Activated effector memory CD4-positive, alpha-beta T cell treated with Interleukin-2 at 50 U/mL for 16 hours (primary cell): ENCODE results near the gene WFDC1.

Source experiments
- DNase-seq: peaks from one replicate; pipeline ENCODE4 v3.0.0-alpha.2; 2020

WFDC1 gene

GRCh38 chr16:84274515-84274914 lies 20.2 kb upstream of the WFDC1 start:
- DNase-seq, result no peak

DNA sequence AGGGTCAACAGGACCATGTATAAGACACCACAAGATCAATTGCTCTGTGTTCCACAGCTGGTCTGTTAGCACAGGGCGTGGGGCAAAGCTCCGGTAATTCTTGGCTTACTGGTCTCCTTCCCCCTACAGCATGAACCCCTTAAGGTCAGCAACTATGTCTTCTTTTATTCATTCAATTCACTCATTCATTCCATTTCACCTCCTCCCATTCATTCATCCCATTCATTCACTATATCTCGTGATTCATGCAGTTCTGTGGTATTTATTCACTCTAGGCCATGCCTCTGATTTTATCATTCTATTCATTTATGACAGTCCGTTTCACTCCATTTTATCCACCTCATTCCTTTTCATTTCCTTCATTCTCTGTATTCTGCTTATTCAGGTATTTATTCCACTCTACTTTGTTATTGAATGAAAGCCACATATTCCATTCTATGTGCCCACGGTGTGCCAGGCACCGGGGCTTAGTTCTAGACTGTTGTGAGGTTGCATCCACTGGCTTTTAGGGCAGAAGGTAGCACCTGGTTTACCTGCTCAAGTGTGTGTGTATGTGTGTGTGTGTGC lies 19.0 kb upstream of the WFDC1 start:
- no peak for DNase-seq

GRCh38 chr16:84277244-84277823 lies 17.3 kb upstream of the WFDC1 start:
- peak; percentile 46 for DNase-seq

DNA sequence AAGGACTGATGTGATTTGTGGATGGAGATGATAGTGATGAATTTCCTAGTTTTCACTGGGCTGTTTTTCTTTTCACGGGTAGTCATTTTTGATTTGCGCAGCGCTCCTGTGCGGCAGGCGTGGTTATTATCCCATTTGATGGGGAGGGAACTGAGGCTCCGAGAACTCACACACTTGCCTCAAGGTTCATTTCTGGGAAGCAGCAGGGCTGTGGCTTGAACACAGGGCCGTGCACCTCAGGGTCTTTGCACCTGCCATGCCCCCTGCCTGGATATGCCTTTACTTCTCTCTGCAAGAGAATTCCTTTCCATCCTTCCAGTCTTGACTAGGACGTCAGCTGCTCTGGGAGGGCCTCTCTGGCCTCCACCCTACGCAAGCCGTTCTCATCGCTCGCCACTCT lies 16.3 kb upstream of the WFDC1 start:
- no peak for DNase-seq

DNA sequence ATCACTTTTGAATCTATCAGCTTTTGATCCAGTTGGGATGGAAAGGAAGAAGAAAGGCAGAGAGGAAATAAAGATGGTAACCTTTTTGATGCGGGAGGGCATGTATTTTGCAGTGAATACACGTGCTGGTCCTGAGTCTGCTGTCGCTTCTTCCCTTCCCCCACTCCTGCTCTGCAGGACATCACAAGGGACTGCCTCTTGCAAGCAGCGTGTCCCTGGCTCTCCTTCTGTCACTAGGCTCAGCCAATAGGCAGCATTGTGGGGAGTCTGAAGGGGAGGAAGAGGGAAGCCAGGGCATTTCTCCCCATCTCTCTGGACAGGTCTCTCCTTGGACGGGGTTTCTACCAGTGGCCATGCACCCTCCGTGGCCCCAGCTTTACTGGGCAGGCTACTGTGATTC lies 15.7 kb upstream of the WFDC1 start:
- no peak for DNase-seq

DNA sequence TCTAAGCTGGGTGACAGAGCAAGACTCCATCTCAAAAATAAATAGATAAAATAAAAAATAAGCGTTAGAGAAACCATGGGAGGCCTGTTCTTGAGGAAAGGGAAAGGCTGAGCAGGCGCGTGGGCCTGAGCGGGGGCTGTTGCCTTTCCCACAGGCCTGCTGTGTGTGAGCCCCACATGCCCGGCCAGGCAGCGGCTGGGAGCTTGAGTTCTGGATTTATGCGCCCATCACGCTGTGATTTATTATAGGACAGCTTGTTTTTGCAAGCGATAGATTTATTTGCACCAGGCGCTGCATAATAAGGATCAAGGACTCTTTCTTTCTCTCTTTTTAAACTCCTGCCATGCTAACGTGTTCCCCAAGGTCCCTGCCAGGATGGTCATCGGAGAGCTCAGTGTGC lies 14.8 kb upstream of the WFDC1 start:
- no peak for DNase-seq

DNA sequence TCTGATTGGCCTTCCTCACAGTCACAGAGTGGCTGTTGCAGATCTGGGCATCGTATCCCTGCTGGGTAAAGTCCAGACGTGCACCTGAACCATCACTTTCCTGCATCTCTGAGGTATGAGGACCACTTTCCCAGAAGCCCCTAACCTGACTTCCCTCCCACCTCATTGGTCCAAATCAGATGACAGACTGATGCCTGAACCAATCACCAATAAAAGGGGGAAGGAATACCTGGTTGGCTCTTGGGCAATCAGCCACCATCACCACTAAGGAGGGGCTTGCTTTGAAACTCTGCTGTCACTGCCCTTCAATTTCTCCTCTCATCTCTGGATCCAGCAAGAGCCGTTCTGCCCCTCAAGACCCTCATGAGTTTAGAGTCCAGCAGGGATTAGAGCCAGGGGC lies 13.6 kb upstream of the WFDC1 start:
- DNase-seq, result no peak

DNA sequence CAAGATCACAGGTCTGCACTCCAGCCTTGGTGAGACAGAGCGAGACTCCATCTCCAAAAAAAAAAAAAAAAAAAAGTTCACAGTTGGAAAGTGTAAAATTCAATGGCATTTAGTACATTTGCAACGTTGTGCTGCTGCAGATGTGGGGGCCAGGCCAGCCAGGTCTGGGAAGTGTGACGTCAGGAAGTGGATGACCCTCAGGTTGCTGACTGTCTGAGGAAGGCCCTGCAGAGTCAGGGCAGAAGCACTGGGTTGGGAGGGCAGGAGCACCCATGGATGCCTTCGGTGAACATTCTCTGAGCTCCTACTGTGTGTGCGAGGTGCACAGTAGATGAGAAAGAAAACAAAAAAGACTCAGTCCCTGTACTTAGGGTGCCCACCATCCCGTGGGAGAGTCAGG lies 12.1 kb upstream of the WFDC1 start:
- no peak for DNase-seq

DNA sequence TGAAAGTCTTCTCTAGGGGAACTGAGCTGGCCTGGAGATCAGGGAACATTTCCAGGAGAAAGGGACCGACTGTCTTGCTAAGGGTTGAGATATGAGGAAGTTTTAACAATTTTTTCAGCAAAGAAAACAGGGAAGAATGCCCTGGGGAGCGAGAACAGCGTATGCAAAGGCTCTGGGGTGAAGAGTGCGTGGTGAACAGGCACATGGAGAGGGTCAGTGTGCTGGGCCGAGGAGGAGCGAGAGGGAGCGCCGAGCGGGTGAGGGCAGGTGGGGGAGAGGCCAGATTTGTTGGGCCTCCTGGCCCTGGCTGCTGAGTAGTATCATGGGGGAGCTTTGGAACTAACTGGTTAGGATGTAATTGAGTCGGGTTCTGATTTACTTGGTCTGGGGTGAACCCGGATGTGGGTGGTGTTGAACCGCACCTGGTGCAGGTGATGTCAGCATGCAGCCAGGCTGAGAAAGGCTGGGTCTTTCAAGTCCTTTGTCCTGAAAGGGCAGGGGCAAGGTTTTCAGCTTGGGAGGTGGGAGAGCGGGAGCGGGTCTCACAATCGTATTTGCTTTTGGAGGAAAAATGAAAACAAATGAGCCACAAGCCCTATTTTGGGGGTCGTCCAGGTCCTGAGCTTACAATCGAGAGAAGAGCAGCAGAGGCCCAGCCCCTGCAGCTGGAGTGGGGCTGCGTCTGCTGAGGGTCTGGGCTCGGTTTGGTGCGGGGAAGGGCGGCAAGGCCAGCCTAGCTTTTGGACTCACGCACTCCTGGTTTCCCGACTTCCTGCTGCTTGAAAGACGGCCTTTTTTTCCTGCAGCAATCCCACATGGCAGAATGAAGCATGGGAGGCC lies 11.1 kb upstream of the WFDC1 start:
- DNase-seq, result no peak

DNA sequence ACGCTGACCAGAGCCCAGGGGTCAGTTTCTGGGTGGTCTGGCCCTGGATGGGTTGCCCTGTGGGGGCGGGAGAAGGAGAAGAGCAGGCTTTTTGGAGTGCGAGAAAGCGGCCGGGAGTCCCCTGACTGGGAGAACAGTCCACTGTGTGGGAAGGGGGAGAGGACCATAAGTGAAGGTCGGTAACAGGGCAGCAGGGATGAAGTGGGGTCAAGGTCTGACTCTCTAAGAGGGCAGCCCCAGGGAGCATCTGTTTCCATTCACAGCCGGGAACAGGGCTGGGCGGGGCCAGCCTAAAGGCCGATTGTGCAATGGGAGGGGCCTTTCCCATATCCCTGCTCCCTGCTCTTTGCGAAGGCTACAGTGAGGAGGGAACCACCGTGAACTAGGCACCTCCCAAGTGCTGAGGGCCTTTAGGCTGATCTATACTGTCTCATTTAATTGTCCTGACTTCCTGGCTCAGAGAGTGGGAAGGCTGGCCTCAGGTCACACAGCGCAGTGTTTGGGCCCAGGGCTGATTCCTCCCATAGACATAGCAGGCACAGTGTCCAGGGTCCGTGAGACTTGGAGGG lies 10.4 kb upstream of the WFDC1 start:
- DNase-seq, result no peak

- no peak for DNase-seq
These were observed 8.0 kb upstream of the WFDC1 start for GRCh38 chr16:84286578-84287240.

DNA sequence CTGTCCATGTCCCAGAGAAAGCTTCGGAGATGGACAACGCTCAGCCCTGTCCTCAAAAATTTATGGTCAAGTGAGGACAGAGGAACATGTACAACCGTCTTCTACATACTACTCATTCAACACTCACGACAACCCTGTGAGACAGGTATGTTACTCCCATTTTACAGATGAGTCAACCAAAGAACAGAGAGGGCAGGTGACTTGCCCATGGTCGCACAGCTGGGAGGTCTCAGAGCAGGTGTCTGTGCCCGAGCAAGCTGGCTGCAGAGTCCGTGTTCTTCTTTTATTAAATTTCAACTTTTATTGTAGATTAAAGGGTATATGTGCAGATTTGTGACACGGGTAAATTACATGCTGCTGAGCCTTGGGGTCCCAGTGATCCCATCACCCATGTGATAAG lies 5.8 kb upstream of the WFDC1 start:
- no peak for DNase-seq

DNA sequence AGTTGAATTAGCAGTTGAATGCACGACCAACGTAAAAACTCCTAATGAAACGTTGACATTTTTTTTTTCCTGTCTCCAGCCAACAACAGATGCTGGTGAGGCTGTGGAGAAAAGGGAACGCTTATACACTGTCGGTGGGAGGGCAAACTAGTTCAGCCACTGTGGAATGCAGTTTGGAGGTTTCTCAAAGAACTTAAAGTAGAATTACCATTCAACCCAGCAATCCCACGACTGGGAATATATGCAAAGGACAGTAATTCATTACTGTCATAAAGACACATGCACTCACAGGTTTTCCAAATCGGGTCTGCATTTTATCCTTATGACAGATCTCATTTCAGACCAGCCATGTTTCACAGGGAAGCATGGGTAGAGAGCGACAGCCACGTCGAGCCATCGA lies 3.5 kb upstream of the WFDC1 start:
- no peak for DNase-seq

- DNase-seq, result no peak
These were observed 2.7 kb upstream of the WFDC1 start for GRCh38 chr16:84292011-84292410.

- DNase-seq, result no peak
These were observed 1.3 kb upstream of the WFDC1 start for GRCh38 chr16:84293406-84293805.

GRCh38 chr16:84294117-84294516 lies 561 bp upstream of the WFDC1 start:
- no peak for DNase-seq

GRCh38 chr16:84295203-84295860 lies 654 bp downstream of the WFDC1 start:
- no peak for DNase-seq

- no peak for DNase-seq
These were observed 3.8 kb downstream of the WFDC1 start for GRCh38 chr16:84298376-84298899.

- DNase-seq, result no peak
These were observed 5.2 kb downstream of the WFDC1 start for GRCh38 chr16:84299734-84300440.

- no peak for DNase-seq
These were observed 7.7 kb downstream of the WFDC1 start for GRCh38 chr16:84302111-84302954.

DNA sequence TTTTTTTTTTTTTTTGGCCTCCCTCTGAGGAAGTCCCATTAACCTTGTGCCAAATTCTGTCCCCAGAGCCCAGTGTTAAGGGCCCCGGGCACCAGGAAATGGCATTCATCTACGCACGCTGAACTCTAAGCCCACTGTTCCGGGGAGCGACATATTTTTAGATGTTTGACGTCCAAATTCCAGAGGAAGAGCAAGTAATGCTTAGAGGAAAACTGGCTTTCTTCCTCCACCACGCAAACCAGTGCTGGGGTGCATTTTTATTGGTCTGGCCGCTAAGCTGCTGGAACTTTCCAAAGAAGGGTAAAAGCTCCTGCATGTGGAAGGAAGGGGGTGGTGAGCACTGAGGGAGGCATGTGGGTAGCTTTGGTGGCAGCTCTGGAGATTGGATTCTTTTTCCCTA lies 8.3 kb downstream of the WFDC1 start:
- DNase-seq, result no peak
